HCT116 (cell line): ENCODE measurements around the gene GOLGA8S.

Experiments used
- EZH2phosphoT487 ChIP-seq: fragments of 200-600 bp; IDR thresholded peaks from 2 replicates; pipeline ENCODE4 v1.6.1; 2018; ENCODE audit warnings: antibody characterized with exemption, borderline replicate concordance
- MAX ChIP-seq: IDR thresholded peaks from 2 replicates; pipeline ENCODE4 v1.6.1; 2012
- POLR2A ChIP-seq: IDR thresholded peaks from 2 replicates; pipeline ENCODE4 v1.7.0; 2011; ENCODE audit warnings: borderline replicate concordance; ENCODE audit not compliant: insufficient read depth, insufficient read length; ENCODE audit errors: extremely low read depth
- POLR2AphosphoS5 ChIP-seq: IDR thresholded peaks from 2 replicates; pipeline ENCODE4 v1.6.1; 2011; ENCODE audit warnings: mild to moderate bottlenecking, low read depth, low read length, moderate library complexity
- RAD21 ChIP-seq: IDR thresholded peaks from 2 replicates; pipeline ENCODE4 v1.6.1; 2012; ENCODE audit warnings: low read depth, mild to moderate bottlenecking
- ZBTB33 ChIP-seq: IDR thresholded peaks from 2 replicates; pipeline ENCODE4 v1.6.1; 2011; ENCODE audit warnings: mild to moderate bottlenecking, low read length, moderate library complexity; ENCODE audit not compliant: insufficient replicate concordance; ENCODE audit errors: extremely low read depth
- TF ChIP-seq, protein P1 (sequence below), 3 experiments: fragments of 200-600 bp in 1 of 3; sonication (generic) in 1 of 3; IDR thresholded peaks in 2 of 3; conservative IDR thresholded peaks in 1 of 3; 2 replicates each; pipeline ENCODE4 v1.5.1; 2012 to 2017; ENCODE audit warnings: low read depth in 2 of 3, low read length in 2 of 3, antibody characterized with exemption in 1 of 3, borderline replicate concordance in 1 of 3, control low read depth in 1 of 3, mild to moderate bottlenecking in 1 of 3, mixed read lengths in 1 of 3, mixed run types in 1 of 3, moderate library complexity in 1 of 3; ENCODE audit not compliant: insufficient read depth in 1 of 3
- TF ChIP-seq, protein P2 (sequence below): IDR thresholded peaks from 2 replicates; pipeline ENCODE4 v1.6.1; 2012; ENCODE audit warnings: low read depth

GRCh38 chr15:23395030-23395692 is 40.6 kb downstream of the GOLGA8S start:
- TF ChIP-seq MAX = no peak
- TF ChIP-seq, protein P1, sequence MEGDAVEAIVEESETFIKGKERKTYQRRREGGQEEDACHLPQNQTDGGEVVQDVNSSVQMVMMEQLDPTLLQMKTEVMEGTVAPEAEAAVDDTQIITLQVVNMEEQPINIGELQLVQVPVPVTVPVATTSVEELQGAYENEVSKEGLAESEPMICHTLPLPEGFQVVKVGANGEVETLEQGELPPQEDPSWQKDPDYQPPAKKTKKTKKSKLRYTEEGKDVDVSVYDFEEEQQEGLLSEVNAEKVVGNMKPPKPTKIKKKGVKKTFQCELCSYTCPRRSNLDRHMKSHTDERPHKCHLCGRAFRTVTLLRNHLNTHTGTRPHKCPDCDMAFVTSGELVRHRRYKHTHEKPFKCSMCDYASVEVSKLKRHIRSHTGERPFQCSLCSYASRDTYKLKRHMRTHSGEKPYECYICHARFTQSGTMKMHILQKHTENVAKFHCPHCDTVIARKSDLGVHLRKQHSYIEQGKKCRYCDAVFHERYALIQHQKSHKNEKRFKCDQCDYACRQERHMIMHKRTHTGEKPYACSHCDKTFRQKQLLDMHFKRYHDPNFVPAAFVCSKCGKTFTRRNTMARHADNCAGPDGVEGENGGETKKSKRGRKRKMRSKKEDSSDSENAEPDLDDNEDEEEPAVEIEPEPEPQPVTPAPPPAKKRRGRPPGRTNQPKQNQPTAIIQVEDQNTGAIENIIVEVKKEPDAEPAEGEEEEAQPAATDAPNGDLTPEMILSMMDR (IDR thresholded peaks at IDR 0.05 in 2 of 3, conservative IDR thresholded peaks at IDR 0.05 in 1 of 3; ENCODE audit: borderline replicate concordance in 1 of 3, insufficient read depth in 1 of 3, low read depth in 2 of 3, low read length in 2 of 3) = no peak
- no peak for TF ChIP-seq EZH2phosphoT487
- no peak for TF ChIP-seq POLR2A
- TF ChIP-seq ZBTB33 = no peak
- TF ChIP-seq, protein P2, sequence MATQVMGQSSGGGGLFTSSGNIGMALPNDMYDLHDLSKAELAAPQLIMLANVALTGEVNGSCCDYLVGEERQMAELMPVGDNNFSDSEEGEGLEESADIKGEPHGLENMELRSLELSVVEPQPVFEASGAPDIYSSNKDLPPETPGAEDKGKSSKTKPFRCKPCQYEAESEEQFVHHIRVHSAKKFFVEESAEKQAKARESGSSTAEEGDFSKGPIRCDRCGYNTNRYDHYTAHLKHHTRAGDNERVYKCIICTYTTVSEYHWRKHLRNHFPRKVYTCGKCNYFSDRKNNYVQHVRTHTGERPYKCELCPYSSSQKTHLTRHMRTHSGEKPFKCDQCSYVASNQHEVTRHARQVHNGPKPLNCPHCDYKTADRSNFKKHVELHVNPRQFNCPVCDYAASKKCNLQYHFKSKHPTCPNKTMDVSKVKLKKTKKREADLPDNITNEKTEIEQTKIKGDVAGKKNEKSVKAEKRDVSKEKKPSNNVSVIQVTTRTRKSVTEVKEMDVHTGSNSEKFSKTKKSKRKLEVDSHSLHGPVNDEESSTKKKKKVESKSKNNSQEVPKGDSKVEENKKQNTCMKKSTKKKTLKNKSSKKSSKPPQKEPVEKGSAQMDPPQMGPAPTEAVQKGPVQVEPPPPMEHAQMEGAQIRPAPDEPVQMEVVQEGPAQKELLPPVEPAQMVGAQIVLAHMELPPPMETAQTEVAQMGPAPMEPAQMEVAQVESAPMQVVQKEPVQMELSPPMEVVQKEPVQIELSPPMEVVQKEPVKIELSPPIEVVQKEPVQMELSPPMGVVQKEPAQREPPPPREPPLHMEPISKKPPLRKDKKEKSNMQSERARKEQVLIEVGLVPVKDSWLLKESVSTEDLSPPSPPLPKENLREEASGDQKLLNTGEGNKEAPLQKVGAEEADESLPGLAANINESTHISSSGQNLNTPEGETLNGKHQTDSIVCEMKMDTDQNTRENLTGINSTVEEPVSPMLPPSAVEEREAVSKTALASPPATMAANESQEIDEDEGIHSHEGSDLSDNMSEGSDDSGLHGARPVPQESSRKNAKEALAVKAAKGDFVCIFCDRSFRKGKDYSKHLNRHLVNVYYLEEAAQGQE = no peak
- TF ChIP-seq RAD21 = no peak
- TF ChIP-seq POLR2AphosphoS5 = no peak
